NT2/D1 (cell line): Measurements from ENCODE around the gene COL23A1.

ENCODE experiments used
- SUZ12 ChIP-seq: IDR thresholded peaks from 2 replicates; pipeline ENCODE4 v1.6.1; 2011; ENCODE audit not compliant: insufficient read length, insufficient read depth; ENCODE audit errors: extremely low read depth
- YY1 ChIP-seq: IDR thresholded peaks from 2 replicates; pipeline ENCODE4 v1.6.1; 2011; ENCODE audit not compliant: insufficient read length, insufficient read depth

- TF ChIP-seq YY1 = no peak
- no peak for TF ChIP-seq SUZ12
Observed at GRCh38 chr5:178380086-178380485, 210.1 kb downstream of the COL23A1 start.
